DND-41 (cell line): ENCODE data around the gene GRAMD2B.

Experiments
- EZH2 ChIP-seq: IDR thresholded peaks from 3 replicates; pipeline ENCODE4 v1.6.1; 2012; ENCODE audit warnings: borderline replicate concordance, low read depth, mild to moderate bottlenecking, moderate library complexity, low read length, inconsistent platforms; ENCODE audit not compliant: severe bottlenecking
- TF ChIP-seq, protein P1 (sequence below): IDR thresholded peaks from 2 replicates; pipeline ENCODE4 v1.5.1; 2012; ENCODE audit warnings: borderline replicate concordance, low read length, moderate library complexity, mild to moderate bottlenecking; ENCODE audit not compliant: poor library complexity, severe bottlenecking; ENCODE audit errors: extremely low read depth

DNA sequence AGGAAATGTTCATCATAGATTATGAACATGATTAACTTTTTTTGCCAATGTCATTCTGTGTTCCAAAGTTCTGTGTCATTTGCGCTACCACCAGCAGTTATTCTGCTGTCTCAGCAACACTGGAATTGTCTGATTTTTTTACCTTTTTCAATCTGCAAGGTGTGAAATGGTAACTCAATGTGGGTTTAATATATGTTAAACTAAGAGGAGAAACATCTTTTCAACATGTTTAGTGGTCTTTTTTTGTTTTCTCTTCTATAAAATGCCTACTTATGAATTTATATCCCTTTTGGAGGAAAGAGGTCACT is 49.1 kb upstream of the GRAMD2B start:
- TF ChIP-seq, protein P1, sequence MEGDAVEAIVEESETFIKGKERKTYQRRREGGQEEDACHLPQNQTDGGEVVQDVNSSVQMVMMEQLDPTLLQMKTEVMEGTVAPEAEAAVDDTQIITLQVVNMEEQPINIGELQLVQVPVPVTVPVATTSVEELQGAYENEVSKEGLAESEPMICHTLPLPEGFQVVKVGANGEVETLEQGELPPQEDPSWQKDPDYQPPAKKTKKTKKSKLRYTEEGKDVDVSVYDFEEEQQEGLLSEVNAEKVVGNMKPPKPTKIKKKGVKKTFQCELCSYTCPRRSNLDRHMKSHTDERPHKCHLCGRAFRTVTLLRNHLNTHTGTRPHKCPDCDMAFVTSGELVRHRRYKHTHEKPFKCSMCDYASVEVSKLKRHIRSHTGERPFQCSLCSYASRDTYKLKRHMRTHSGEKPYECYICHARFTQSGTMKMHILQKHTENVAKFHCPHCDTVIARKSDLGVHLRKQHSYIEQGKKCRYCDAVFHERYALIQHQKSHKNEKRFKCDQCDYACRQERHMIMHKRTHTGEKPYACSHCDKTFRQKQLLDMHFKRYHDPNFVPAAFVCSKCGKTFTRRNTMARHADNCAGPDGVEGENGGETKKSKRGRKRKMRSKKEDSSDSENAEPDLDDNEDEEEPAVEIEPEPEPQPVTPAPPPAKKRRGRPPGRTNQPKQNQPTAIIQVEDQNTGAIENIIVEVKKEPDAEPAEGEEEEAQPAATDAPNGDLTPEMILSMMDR = no peak
- TF ChIP-seq EZH2 = no peak
